GM19452 (cell line): ENCODE data around the gene SNX17.
"Not testable (repeated sequence)": the region's sequence is repeated elsewhere in the genome, so short reads cannot be mapped to it uniquely, and the experiment has no call there.

Experiments used
- ATAC-seq: cut with Tn5 transposase; IDR thresholded peaks from one replicate; pipeline ENCODE4 v1.9.1; 2021; ENCODE audit not compliant: unreplicated experiment

The SNX17 gene, protein sequence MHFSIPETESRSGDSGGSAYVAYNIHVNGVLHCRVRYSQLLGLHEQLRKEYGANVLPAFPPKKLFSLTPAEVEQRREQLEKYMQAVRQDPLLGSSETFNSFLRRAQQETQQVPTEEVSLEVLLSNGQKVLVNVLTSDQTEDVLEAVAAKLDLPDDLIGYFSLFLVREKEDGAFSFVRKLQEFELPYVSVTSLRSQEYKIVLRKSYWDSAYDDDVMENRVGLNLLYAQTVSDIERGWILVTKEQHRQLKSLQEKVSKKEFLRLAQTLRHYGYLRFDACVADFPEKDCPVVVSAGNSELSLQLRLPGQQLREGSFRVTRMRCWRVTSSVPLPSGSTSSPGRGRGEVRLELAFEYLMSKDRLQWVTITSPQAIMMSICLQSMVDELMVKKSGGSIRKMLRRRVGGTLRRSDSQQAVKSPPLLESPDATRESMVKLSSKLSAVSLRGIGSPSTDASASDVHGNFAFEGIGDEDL

DNA sequence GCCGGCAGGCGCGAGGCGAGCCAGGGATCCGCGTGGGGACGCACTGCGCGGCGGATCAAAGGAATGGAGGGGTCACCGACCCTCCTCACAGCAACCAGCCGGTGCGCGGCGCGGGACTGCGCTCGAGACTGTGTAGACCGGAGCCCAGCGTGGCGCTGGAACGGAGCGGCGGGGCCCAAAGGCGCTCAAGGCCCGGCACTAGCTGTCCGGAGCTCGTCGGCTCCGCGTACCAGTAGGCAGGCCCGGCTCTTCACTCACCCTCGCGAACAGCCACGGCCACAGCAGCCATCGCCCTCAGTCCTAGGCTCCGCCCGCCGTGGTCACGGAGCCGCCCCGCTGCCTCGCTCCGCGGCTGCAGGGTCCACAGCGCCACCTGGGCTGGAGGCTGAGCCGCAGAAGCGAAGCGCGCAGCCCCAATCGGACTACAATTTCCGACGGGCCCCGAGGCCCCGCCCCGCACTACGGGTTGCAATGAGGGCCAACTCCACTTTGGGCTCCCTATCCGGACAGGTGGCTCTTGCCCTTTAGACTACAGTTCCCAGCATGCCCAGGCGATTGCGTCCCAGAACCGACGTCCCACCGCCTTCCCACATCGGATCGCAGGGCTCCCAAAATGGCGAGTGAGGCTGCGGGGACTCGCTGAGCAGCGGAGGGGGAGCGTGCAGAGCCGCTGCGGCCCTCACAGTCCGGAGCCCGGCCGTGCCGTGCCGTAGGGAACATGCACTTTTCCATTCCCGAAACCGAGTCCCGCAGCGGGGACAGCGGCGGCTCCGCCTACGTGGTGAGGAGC is at the start of gene SNX17, which contains the start of gene EIF2B4:
TSS of gene SNX17 (plus strand) at position 591 of the 790 bp plus-strand sequence. CDS start at position 719, 128 bp downstream.
TSS of gene EIF2B4 (minus strand) at position 313 of the 790 bp plus-strand sequence. CDS start at position 289, 24 bp downstream.
- ATAC-seq = peak; percentile 88

DNA sequence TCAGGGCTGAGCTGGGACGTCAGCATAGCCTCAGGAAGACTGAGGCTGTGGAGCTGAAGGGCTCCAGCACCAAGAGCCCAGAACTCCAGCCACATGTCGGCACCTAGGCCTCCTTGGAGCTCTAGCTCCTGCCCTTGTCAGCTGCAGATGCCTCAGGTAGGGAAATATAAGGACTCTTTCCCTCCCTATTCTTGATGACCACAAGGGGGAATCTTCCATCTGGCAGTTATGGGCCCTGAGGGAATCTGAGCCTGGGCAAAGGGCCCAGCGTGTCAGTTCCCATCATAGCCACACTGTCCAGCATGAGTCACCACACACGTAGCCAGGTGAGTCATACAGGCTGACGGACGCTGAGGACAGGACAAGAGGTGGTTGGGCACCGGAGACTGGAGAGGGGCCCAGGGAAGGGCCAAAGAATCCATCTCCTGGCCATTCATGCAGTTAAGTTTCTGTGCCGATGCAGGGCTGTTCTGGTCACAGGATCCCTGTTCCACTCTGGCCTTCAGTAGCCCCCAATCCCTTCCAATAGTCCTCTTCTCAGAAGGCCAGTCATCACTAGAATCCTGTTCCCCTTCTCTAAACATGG is 49.4 kb upstream of the SNX17 start:
- no peak for ATAC-seq

DNA sequence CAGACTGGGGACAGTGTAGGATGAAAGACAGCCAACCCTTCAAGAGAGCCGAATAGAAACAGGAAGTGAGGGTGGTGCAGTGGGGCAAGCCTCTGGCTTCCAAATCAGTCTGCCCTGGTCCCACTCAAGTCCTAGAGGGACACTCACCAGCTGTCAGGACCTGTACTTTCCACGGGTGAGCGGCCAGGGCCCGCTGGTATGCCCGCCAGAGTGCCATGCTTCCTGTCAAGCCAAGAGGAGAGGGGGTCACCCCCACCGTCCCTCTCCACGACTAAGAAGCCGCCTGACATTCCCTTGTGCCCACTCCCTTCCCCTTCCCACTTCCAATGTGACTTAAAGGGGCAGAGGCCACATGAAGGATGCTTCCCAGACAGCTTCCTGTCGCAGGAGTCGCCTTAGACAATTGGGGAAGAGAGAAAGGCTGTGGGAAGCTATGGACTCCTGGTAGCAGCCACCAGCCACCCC is 48.1 kb upstream of the SNX17 start:
- no peak for ATAC-seq

DNA sequence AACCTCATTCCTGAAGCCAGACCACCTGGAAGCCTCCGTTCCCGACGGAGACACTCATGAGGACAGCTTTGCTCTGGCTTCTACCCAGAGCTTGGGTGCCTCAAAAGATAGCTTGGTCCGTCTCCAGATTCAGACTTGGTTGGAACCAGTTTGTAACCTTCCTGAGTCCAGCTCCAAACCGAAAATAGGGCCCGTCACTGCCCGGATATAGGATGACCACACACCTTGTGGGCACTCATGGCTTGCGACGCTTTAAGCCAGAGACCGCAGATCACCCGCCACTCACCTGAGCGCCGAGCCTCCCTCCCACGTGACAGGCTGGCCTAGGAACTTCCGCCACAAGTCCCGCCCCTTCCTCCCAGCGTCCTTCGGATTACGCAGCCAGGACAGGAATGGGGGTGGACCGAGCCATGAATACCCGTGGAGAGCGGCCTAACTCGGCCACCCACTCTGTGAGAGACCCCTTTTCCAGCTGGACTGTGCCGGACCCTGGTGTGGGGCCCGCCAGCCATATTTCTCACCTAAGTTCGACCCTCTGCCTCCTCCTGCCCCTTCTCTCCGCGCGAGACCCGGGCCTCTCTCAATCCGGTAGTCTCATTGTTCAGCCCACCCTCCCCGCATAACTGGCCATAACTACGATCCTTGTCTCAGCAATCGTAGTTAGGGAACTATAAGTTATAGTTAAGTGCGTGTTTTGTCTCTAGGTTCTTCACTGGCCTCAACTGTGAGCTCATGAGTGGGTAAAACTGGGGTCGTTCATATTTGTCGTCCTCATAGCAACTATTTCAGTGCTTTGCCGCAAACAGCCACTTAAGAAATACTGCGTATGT is 47.4 kb upstream of the SNX17 start, which contains the start of gene MPV17:
TSS of gene MPV17 (minus strand) at position 332 of the 830 bp plus-strand sequence. CDS start 580 bp downstream, outside the sequence.
- peak; percentile 87 for ATAC-seq

DNA sequence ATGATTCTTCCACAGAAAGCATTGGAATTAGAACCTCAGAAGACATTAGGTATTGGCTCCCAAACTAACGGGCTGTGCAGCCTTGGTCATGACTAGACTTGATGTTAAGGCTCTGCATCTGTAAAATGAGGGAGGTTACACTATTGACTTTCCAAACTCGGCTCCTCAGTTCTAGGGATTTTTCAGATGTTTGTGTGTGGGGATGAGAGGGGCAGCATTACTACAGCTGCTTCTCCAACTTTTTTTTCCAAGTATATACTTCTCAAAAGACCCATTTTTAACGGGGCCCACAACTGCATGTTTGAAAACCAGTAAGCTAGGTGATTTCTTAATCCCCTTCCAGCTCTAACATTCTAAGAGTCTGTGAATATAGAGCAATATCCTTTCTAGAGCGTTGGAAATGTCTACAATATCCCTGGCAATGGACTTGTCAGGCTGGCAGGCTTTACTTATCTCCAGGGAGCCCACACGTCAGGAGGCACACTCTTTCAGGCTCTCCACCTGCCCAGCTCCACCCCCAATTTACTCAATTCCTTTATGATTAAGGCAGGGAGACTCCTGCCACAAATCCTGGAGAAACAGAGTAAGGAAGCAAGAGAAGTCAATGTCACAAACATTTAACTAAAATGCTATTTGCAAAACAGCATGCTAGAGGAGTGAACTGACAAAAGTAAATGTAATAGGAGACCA is 46.7 kb upstream of the SNX17 start:
- no peak for ATAC-seq

DNA sequence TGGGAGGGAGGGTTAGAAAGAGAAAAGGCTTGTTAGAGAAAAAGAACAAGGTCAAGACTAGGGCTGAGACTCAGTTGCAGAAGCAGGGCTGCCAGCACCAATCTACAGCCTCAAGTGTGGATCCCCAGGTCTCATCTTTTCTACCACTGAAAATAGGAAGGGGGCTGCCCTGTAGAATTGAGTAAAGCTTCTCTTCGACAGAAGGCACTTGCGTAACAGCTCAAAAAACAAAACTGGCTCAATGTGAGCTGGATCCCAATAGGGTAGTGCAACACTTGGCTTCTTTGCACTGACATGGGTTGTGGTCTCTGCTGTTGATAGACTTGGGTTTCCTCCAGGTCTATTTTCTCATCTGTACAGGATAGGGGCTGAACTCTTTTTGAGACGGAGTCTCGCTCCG is 45.7 kb upstream of the SNX17 start:
- ATAC-seq = no peak

DNA sequence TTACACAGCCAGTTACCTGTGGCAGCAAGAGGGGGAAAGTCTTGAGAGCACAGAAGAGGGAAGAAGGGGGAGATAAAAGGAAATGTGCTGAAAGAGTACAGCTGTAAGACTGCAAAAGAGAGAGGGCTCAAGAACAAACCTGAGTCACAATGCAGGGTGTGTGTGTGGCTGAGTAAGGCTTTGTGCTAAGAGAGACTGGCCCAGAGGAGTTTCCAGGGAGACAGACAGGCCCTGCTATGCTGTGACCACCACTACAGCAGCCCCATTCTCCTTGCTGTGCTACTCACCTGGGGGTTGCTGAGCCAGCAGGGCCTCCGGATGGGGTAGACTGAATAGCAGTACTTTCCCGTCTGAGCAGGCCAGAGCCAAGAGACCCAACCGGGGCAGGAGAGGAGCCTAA is 35.1 kb upstream of the SNX17 start:
- no peak for ATAC-seq

DNA sequence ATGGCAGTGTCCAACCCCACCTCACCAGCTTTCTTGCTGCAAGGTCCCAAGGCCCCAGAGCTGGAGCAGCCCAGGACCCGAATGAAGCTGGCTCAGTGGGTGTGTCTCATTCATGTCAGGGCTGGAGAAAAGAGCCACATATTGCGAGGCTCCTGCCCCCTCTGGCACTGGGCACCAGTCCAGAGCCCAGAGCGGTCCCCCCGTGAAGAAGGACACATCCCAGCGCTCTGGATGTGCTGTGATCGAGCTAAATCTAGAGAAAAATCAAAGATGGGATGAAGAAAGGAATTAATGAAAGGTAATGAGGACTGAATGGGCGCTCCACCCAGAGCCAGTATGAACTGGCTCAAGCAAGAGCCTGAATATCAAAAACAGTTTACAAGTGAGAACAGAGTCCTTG is 34.2 kb upstream of the SNX17 start:
- no peak for ATAC-seq

DNA sequence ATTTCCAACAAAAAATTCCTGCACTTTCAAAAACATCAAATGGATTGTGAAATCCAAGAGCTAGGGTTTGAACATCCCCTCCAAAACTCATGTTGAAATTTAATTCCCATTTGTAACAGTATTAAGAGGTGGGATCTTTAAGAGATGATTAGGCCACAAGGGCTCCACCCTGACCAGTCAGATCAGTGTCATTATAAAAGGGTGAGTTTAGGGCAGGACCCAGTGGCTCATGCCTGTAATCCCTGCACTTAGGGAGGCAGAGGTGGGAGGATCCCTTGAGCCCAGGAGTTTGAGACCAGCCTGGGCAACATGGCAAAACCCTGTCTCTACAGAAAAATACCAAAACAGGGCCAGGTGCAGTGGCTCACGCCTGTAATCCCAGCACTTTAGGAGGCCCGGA is 22.8 kb upstream of the SNX17 start:
- no peak for ATAC-seq

DNA sequence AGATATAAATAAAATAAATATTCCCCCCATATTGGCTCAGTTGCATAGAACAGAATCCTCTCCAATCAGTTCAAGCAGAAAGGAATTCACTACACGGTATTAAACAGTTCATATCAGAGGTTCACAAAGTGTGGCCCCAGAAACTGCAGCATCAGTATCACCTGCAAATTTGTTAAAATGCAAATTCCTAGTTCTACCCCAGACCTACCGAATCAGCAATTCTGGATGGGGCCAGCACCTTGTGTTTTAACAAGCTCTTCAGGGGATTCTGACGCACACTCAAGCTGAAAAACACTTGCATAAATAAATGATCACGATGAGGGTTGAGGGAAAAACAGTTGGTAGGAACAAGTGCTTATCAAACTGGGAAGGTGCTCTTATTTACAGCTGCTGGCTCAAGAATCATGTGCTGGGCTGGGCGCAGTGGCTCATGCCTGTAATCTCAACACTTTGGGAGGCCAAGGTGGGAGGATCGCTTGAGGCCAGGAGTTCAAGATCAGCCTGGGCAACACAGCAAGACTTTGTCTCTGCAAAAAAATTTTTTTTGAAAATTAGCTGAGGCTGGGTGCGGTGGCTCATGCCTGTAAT is 20.2 kb upstream of the SNX17 start:
- ATAC-seq = no peak

DNA sequence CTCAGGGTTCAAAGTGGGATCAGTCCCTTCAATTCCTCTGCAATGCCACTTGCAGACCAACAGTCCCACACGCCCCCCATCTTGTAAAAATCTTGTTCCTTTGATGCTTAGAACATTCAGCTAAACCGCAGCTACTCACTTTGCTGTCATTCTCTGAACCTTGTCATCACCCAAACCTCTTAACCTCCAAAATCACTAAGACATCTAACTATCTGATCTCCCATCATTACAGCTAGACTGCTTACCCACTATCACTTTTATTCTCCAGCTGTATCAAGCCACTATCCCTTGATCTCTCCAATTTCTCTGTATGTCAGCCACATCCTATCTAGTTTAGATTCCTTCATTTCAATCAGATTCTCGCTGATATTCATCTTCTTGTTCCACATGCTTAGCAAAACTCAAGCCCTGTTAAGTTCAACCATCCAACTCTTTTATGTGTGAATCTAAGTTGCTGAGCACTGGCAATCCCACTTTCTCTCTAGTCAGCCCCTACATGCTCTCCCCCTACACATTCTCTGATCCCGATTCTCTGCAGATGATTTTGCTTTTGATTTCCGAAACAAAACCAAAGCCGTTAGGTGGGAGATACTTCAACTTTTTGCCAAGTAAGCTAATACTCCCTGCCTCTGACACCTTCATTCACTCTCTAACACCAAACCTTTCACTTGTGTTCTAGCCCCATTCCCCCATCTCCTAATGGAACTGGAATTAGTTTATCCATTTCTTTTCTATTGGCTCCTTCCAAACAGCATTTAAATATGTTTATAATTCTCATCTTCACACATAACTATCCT is 18.4 kb upstream of the SNX17 start:
- no peak for ATAC-seq

DNA sequence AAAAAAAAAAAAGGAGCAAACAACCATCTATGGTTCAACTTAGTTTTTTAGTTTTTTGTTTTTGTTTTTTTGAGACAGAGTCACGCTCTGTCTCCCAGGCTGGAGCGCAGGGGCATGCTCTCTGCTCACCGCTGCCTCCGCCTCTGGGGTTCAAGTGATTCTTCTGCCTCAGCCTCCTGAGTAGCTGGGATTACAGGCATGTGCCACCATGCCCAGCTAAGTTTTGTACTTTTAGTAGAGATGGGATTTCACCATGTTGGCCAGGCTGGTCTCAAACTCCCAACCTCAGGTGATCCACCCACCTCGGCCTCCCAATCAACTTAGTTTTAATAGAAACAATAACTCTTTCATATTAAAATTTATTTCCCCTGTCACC is 17.0 kb upstream of the SNX17 start:
- ATAC-seq = not testable (repeated sequence)

DNA sequence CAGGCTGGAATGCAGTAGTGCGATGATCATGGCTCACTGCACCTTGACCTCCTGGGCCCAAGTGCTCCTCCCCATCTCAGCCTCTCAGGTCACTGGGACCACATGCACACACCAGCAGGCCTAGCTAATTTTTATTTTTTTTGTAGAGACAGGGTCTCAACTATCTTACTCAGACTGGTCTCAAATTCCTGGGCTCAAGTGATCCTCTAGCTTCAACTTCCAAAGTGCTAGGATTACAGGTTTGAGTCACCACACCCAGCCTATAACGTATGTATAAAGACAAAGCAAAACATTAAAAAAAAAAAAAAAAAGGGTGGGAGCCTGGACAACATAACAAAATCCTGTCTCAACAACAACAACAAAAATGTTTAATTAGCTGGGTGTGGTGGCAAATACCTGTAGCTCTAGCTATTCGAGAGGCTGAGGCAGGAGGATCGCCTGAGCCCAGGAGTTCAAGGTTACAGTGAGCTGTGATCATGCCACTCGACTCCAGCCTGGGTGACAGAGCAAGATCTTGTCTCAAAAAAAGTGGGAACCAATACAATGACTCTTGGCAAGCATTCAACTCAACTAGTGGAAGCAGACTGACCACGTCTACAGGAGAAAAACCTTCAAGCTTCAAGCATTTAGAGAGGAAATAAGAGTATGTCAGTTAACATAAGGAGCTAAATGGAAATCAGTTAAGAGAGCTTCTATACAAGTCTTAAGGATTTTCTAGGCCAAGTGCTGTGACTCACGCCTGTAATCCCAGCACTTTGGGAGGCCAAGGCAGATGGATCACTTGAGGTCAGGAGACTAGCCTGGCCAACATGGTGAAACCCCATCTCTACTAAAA is 16.4 kb upstream of the SNX17 start:
- no peak for ATAC-seq

DNA sequence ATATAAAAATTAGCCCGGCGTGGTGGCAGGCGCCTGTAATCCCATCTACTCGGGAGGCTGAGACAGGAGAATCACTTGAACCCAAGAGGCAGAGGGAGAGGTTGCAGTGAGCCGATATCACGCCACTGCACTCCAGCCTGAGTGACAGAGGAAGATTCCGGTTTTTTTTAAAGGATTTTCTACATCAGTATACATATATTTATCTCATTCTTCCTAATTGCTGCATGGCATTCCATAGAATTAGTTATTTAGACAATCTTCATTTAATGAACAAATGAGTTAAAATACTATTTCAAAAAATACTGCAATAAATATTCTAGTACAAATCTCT is 15.9 kb upstream of the SNX17 start:
- no peak for ATAC-seq

DNA sequence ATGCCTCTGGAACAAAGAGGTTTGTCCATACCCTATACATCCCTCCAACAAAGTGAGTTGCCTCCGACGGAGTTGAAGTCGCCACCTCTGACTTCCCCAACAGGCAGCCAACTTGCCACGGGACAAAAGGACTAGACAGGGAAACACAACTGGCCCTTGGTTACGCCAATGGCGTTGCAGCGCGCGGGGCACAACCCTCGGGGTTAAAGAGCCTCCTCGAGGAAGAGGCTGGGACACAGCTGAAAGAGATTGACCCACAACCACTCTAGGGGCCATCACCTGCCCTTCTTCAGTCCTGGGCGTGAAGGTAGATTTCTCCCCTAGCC is 14.4 kb upstream of the SNX17 start:
- peak; percentile 35 for ATAC-seq

DNA sequence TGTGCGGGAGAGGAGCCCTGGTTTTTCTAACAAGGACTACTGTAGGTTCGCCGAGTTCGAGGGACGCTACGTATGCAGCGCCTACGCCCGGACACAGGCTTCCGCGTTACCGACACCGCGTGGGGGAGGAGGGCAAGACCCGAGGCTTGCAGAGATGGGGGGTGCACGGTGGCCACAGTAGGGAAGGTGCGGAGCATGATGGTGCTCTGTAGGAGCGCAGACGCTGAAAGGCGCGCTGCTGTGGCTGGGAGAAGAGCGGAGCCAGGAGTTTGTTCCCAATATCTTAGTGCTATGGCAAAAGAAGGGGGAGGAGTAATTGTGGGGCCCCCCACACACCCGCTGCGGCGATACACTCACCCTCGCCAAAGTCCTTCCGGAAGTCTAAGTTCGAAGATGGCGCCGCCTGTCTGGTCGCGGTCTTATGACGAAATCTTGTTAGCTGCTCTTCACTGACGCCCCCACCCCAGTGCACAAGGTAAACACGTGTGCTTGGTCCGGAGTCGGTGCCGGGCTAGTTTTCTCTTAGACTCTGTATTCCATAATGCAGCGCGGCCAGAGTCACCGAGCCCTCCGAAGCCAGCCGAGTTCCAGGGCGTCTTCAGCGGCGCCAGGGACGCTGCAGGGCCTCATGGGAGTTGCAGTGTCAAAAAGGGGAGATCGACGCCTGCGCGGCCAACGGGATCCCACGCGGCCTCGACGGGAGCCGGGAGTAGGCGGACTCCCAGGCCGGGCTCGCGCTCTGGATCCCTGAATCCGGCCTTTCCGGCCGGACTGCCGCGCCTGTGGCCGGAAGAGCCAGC is 13.8 kb upstream of the SNX17 start, which contains the start of gene GTF3C2:
TSS of gene GTF3C2 (minus strand) at position 383 of the 800 bp plus-strand sequence. CDS start 13,210 bp downstream, outside the sequence.
- ATAC-seq = peak; percentile 82
